ENCODE measurements around the gene NOP53.
"Not testable (repeated sequence)": the region's sequence is repeated elsewhere in the genome, so short reads cannot be mapped to it uniquely, and the experiment has no call there.

DNA sequence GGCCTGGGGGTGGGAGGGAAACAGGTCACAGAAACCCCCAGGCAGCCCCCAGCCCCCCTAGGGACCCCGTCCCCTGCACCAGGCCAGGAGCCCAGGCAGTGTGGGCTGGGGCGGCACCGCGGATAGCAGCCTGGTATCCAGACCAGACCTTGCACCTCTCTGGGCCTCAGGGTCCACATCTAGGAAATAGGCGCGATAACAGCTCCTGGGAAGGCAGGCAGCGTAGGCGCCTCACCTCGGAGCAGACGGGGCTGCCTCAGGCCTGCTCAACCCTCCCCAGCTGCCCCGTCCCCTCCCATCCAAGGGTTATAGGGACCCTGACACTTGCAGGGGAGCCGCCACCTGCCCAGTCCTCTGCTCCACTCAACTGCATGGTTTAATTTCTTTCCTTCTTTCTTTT lies 58.3 kb downstream of the NOP53 start:
- TF ChIP-seq, protein P1, sequence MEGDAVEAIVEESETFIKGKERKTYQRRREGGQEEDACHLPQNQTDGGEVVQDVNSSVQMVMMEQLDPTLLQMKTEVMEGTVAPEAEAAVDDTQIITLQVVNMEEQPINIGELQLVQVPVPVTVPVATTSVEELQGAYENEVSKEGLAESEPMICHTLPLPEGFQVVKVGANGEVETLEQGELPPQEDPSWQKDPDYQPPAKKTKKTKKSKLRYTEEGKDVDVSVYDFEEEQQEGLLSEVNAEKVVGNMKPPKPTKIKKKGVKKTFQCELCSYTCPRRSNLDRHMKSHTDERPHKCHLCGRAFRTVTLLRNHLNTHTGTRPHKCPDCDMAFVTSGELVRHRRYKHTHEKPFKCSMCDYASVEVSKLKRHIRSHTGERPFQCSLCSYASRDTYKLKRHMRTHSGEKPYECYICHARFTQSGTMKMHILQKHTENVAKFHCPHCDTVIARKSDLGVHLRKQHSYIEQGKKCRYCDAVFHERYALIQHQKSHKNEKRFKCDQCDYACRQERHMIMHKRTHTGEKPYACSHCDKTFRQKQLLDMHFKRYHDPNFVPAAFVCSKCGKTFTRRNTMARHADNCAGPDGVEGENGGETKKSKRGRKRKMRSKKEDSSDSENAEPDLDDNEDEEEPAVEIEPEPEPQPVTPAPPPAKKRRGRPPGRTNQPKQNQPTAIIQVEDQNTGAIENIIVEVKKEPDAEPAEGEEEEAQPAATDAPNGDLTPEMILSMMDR (IDR thresholded peaks at IDR 0.05 in 8 of 11, conservative IDR thresholded peaks at IDR 0.05 in 3 of 11), result not testable (repeated sequence)
- TF ChIP-seq POLR2AphosphoS5 (IDR thresholded peaks at IDR 0.05), result not testable (repeated sequence)

Measured in spleen (tissue), 7 donors.